Measurements from ENCODE around the gene CRISPLD2.

CRISPLD2 gene

GRCh38 chr16:84916850-84917249 is 97.1 kb downstream of the CRISPLD2 start:
- H3K4me3 ChIP-seq (ENCODE audit: low read depth, low read length): no peak overlapping the region
- no peak for TF ChIP-seq CTCF (IDR thresholded peaks at IDR 0.05; ENCODE audit: low read depth, low read length)

DNA sequence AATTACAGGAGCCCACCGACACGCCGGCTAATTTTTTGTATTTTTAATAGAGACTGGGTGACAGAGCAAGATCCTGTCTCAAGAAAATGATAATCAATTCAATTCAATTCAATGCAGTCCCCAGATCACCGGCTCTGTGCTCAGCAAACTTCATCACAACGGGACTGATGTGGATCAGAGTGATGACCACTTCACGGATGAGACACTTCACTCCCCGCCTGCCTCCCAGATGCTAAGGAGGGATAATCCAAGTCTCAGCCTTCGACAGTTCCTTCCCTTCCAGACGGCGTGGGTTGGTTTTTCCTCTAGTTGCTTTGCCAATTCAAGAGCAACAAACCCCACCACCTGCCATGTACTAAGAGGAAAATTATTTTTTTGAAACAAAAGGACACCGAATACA is 97.7 kb downstream of the CRISPLD2 start:
- TF ChIP-seq CTCF (IDR thresholded peaks at IDR 0.05; ENCODE audit: low read depth, low read length): no peak

DNA sequence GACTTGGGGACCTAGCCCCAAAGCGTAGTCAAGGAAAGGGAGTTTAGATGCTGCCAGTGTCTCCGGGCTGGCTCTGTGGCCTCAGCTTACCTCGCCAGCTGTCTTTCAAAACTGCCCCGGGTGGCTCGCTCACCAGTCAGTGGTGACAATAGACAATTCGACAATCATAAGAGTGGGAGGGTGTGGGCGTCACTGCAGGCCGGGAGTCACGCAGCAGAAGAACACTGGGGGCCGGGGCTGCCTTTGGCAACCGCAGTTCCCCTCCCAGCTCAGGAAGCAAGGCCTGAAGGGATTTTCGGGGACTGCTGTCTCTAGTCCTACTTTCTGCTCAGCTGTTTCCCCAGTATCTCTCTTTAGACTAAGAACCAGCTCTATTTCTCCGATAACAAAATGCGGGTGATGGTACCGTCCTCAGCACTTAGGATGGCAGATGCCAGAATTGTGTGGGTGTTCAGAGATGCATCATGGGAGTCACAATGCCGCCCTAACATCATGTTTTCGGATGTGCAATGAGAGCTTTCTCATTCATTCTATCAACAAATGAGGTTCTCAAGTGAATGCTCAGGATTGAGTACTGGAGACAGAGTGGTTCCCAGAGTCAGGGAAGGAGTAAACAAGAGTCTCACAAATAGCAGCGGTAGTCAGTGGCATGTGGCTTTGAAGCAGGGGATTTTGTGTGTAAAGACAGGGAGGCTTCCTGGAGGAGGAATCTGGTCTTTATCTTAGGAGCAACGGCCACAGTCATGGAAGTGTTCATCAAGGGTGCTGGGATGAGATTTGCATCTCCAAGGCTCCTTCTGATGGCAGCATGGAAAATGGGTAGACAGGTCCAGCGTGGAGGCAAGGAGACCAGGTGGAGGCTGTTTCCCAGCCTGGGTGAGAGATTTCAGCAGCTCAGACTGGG is 98.5 kb downstream of the CRISPLD2 start:
- H3K4me3 ChIP-seq (ENCODE audit: low read depth, low read length): no peak overlapping the region
- no peak for TF ChIP-seq CTCF (IDR thresholded peaks at IDR 0.05; ENCODE audit: low read depth, low read length)

More for the DNA sequence above, 97.7 kb downstream of the CRISPLD2 start:
- no peak overlapping the region for H3K4me3 ChIP-seq (ENCODE audit: low read depth, low read length)

- TF ChIP-seq CTCF (IDR thresholded peaks at IDR 0.05; ENCODE audit: low read depth, low read length): no peak
Observed at GRCh38 chr16:84919269-84919668, 99.5 kb downstream of the CRISPLD2 start.

DNA sequence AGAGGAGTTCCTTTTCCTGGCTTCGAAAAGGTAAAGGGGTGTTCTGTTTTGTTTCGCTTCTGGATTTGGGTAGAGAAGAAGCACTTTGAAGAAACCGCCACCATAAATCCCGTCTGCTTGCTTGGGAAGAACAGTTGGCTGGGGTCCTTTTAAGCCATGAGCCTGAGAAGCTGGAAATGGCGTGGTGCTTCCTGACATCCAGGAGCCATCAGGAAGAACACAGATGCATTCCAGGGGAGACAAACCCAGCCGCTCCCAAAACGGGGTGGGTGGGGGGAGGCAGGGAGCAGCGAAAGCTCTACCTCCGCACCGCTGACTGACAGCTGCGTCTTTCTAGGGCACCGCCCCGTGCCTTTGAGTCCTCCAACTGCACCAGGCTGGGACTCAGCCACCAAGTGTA is 99.9 kb downstream of the CRISPLD2 start:
- no peak overlapping the region for H3K4me3 ChIP-seq (ENCODE audit: low read depth, low read length)
- no peak for TF ChIP-seq CTCF (IDR thresholded peaks at IDR 0.05; ENCODE audit: low read depth, low read length)

More at GRCh38 chr16:84919269-84919668, 99.5 kb downstream of the CRISPLD2 start:
- H3K4me3 ChIP-seq (ENCODE audit: low read depth, low read length): no peak overlapping the region

- H3K4me3 ChIP-seq (ENCODE audit: low read depth, low read length): no peak overlapping the region
- TF ChIP-seq CTCF (IDR thresholded peaks at IDR 0.05; ENCODE audit: low read depth, low read length): no peak
Observed at GRCh38 chr16:84920333-84920732, 100.5 kb downstream of the CRISPLD2 start.

DNA sequence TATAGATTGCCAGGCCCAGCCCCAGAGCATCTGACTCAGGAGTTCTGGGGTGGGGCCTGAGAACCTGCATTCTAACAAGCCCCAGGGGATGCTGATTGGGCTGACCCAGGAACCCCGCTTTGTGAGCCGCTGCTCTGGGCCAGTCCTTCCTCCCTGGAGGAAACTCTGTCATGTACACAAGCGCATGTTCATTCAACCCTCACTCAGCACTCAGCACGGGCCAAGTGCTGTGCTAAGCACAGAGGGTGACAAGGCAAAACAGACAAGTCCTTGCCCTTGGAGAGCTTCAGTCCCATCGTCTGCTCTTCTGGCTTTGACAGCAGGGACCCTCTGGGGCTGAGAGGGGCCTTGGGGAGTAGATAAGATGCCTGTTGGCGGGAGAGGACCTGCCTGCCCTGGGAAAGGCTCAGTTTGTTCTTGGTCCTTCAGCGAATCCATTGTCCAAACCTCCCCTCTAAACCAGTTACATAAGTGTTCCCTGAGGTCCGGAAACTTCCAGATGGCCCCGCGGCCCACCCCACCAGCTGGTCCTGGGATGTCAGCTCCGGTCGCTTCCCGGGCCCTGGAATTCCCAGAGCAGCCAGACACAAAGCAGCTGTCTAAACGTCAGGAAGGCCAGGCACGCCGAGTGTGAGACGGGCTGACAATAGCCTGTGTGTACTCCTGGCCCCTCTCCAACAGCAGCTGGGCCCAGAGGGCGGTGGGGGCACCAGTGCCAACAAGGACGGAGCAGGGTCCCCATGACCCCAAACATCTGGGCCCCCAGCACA is 102.8 kb downstream of the CRISPLD2 start:
- H3K4me3 ChIP-seq (ENCODE audit: low read depth, low read length): no peak overlapping the region
- no peak for TF ChIP-seq CTCF (IDR thresholded peaks at IDR 0.05; ENCODE audit: low read depth, low read length)

All from WI38 (cell line).